MM.1S (cell line): ENCODE results near the gene GP1BA.

Experiments
- EZH2 ChIP-seq: fragments of 300-600 bp; sonication (generic); optimal IDR thresholded peaks from 2 replicates; pipeline ENCODE3; 2017; ENCODE audit warnings: low read depth, mild to moderate bottlenecking, antibody characterized with exemption, low read length, mixed read lengths
- EZH2phosphoT487 ChIP-seq: fragments of 300-600 bp; sonication (generic); IDR thresholded peaks from 2 replicates; pipeline ENCODE4 v1.6.1; 2018; ENCODE audit warnings: antibody characterized with exemption, low read length
- TF ChIP-seq, protein P1 (sequence below): fragments of 300-600 bp; sonication (generic); IDR thresholded peaks from 2 replicates; pipeline ENCODE4 v1.5.1; 2016; ENCODE audit warnings: antibody characterized with exemption, low read length, mixed read lengths

GRCh38 chr17:4949321-4950074 lies 17.4 kb downstream of the GP1BA start:
- TF ChIP-seq, protein P1, sequence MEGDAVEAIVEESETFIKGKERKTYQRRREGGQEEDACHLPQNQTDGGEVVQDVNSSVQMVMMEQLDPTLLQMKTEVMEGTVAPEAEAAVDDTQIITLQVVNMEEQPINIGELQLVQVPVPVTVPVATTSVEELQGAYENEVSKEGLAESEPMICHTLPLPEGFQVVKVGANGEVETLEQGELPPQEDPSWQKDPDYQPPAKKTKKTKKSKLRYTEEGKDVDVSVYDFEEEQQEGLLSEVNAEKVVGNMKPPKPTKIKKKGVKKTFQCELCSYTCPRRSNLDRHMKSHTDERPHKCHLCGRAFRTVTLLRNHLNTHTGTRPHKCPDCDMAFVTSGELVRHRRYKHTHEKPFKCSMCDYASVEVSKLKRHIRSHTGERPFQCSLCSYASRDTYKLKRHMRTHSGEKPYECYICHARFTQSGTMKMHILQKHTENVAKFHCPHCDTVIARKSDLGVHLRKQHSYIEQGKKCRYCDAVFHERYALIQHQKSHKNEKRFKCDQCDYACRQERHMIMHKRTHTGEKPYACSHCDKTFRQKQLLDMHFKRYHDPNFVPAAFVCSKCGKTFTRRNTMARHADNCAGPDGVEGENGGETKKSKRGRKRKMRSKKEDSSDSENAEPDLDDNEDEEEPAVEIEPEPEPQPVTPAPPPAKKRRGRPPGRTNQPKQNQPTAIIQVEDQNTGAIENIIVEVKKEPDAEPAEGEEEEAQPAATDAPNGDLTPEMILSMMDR, result no peak
- no peak for TF ChIP-seq EZH2
- no peak for TF ChIP-seq EZH2phosphoT487
